Skeletal muscle tissue (tissue), 4 donors: Measurements from ENCODE around the gene CDC23. TPM values are rescaled to one million over a fixed set of nuclear protein-coding genes. Genes with fewer than 3 reads are reported as not detected.
"Not testable (repeated sequence)": the region's sequence is repeated elsewhere in the genome, so short reads cannot be mapped to it uniquely, and the experiment has no call there.

ENCODE experiments used
- H3K27ac ChIP-seq: one replicate; pipeline ENCODE4 v1.7.0; 2013; ENCODE audit warnings: mild to moderate bottlenecking, low read depth, low read length, inconsistent platforms
- H3K27me3 ChIP-seq, 3 donors: one replicate each; pipeline ENCODE4 v1.7.0; 2013; ENCODE audit warnings: low read length in 3 of 3; ENCODE audit not compliant: control insufficient read depth in 3 of 3, insufficient read depth in 3 of 3
- H3K36me3 ChIP-seq, 3 donors: one replicate each; pipeline ENCODE4 v1.7.0; 2013; ENCODE audit warnings: low read length in 3 of 3; ENCODE audit not compliant: control insufficient read depth in 3 of 3, insufficient read depth in 3 of 3
- H3K4me1 ChIP-seq, 3 donors: one replicate each; pipeline ENCODE4 v1.7.0; 2013; ENCODE audit warnings: low read length in 3 of 3, mild to moderate bottlenecking in 3 of 3; ENCODE audit not compliant: control insufficient read depth in 3 of 3, insufficient read depth in 3 of 3
- H3K4me3 ChIP-seq, 3 donors: one replicate each; pipeline ENCODE4 v1.7.0; 2013; ENCODE audit warnings: low read length in 3 of 3
- H3K9ac ChIP-seq, 3 donors: one replicate each; pipeline ENCODE4 v1.7.0; 2013; ENCODE audit warnings: low read length in 3 of 3, mild to moderate bottlenecking in 3 of 3, moderate library complexity in 2 of 3, low read depth in 1 of 3
- H3K9me3 ChIP-seq, 3 donors: one replicate each; pipeline ENCODE4 v1.7.0; 2013; ENCODE audit warnings: low read length in 3 of 3; ENCODE audit not compliant: control insufficient read depth in 3 of 3
- total RNA-seq: library from RNA; depleted of rRNA; stranded (reverse); fragments of >200 nt; gene quantifications from one replicate; pipeline ENCODE4 v1.2.3, GENCODE V29; 2014
- donor health status: Osteomylitis.

Gene CDC23
- total RNA-seq, 1 donor from 2014 or later = 41.8 TPM

DNA sequence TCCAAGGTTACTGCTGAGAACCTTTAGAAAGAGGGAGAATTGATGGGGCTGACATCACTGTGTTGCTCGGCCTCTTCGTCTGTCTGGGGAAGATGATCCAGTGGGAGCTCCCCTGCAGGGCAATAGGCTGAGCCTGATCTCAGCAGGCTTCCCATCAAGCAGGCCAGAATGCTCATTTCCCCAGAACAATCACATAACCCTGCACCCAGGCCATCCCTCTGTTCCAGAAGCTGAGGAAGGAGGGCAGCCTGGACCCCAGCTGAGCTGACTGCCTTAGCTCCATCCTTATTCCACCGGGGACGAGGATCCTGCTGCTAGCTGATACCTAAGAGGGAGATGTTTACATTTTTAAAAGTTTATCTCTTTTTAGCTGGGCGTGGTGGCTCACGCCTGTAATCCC, 11.6 kb upstream of the CDC23 start:
- Histone ChIP-seq H3K27ac (no peak overlapping the region), H3K9ac (no peak overlapping the region), H3K27me3 (no peaks in the 10 kb centered on the region), H3K9me3 (peaks cover 0 to 7% (median 3%) of the 10 kb centered on the region in 3 donors), H3K4me3 (no peak overlapping the region), H3K36me3 (no peaks in the 10 kb centered on the region), H3K4me1 (no peaks in the 10 kb centered on the region)

DNA sequence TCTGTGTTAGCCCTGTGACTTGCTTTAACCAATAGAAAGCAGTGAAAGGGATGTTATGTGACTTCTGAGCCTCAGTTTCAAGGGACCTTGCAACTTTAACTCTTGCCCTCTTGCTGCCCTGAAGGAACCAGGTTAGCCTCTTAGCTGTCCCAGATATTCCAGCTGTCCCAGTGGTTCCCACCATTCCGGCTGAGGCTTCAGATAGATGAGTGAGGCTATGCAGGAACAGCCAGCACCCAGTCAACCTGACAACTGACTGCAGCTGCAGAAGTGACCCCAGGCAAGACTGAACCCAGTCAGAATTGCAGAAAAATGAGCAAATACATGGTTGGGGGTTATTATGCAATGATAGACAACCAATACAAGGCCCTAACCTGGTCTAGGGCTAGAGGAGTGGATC, 10.4 kb upstream of the CDC23 start:
- Histone ChIP-seq H3K9ac (no peak overlapping the region), H3K36me3 (no peaks in the 10 kb centered on the region), H3K27me3 (no peaks in the 10 kb centered on the region), H3K9me3 (peaks cover 0 to 7% (median 3%) of the 10 kb centered on the region in 3 donors), H3K4me3 (no peak overlapping the region), H3K4me1 (no peaks in the 10 kb centered on the region), H3K27ac (no peak overlapping the region)

DNA sequence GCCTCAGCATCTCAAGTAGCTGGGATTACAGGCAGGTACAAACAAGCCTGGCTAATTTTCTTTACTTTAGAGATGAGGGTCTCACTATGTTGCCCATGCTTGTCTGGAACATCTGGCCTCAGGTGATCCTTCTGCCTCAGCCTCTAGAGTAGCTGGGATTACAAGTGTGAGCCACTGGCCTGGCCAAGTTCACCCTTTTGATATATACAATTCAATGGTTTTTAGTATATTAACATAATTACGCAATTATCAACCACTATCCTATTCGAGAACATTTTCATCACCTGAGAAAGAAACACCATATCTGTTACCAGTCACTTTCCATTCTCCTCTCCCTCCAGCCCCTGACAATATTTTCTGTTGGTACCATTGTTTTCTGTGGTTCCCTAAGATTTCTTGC, 3.7 kb upstream of the CDC23 start:
- Histone ChIP-seq H3K36me3 (peaks cover 0 to 3% (median 0%) of the 10 kb centered on the region in 3 donors), H3K27ac (no peak overlapping the region), H3K27me3 (no peaks in the 10 kb centered on the region), H3K9me3 (no peaks in the 10 kb centered on the region), H3K4me3 (no peak overlapping the region), H3K4me1 (peaks cover 2 to 9% (median 9%) of the 10 kb centered on the region in 3 donors), H3K9ac (no peak overlapping the region)

DNA sequence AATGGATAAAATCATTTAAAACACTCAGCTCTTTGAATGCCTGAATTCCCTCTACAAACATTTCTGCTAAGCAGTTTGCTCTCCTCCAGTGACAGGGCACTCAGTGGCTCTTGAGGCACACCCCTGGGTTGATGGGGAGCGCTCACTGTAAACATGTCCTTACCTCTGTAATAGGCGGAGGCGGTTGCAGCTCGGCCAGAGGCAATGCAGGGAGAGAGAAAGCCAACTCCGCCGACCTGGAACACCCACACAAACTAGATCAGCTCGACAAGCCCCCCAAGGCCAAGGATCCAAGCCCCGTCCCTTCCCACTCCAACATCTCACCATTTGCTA, 329 bp downstream of the CDC23 start:
- peaks cover 4 to 5% (median 5%) of the 10 kb centered on the region in 3 donors for H3K36me3 ChIP-seq
- peak overlapping the region; percentile 90 for H3K27ac ChIP-seq
- peak overlapping the region; percentile 95 to 99 (median 97) for H3K4me3 ChIP-seq
- no peaks in the 10 kb centered on the region for H3K9me3 ChIP-seq
- peaks cover 8 to 12% (median 10%) of the 10 kb centered on the region in 3 donors for H3K4me1 ChIP-seq
- peak overlapping the region; percentile 99 for H3K9ac ChIP-seq
- no peaks in the 10 kb centered on the region for H3K27me3 ChIP-seq

DNA sequence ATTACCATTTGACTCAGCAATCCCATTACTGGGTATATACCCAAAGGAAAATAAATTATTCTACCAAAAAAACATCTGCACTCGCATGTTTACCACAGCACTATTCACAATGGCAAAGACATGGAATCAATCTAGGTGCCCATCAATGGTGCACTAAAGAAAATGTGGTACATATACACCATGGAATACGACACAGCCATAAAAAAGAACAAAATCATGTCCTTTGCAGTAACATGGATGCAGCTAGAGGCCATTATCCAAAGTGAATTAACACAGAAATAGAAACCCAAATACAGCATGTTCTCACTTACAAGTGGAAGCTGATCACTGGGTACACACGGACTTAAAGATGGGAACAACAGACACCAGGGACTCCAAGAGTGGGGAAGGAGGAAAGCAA, 2.1 kb downstream of the CDC23 start:
- no peak overlapping the region for H3K4me3 ChIP-seq
- peaks cover 4 to 8% (median 5%) of the 10 kb centered on the region in 3 donors for H3K36me3 ChIP-seq
- H3K4me1 ChIP-seq = peaks cover 8 to 12% (median 10%) of the 10 kb centered on the region in 3 donors
- H3K9ac ChIP-seq = no peak overlapping the region
- no peaks in the 10 kb centered on the region for H3K27me3 ChIP-seq
- H3K27ac ChIP-seq = no peak overlapping the region
- no peaks in the 10 kb centered on the region for H3K9me3 ChIP-seq

DNA sequence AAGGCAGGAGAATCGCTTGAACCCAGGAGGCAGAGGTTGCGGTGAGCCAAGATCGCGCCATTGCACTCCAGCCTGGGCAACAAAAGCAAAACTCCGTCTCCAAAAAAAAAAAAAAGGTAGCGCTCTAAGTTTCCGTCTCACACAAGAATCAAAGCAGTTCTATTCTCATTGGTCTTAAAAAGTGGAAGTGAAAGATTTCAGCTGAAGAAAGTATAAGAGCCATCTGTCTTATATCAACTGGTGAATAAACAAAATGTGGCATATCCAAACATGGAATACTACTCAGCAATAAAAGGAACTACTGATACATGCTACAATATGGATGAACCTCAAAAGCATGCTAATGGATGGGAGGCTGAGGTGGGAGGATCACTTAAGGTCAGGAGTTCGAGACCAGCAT, 19.3 kb downstream of the CDC23 start:
- not testable (repeated sequence) for H3K4me3 ChIP-seq, H3K4me1 ChIP-seq, H3K9ac ChIP-seq, H3K27me3 ChIP-seq, H3K27ac ChIP-seq, H3K9me3 ChIP-seq
- H3K36me3 ChIP-seq = peaks cover 23 to 52% (median 48%) of the 10 kb centered on the region in 3 donors

DNA sequence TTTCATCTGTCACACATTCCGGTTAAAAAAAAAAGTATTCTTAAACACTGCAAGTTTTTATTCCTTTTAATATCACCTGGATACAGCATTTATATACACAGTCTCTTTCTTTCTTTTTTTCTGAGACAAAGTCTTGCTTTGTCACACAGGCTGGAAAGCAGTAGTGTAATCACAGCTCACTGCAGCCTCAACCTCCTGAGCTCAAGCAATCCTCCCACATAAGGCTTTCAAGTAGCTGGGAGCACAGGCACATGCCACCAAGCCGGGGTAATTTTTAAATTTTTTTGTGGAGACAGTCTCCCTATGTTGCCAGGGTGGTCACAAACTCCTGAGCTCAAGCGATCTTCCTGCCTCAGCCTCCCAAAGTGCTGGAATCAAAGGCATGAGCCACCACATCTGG, 20.3 kb downstream of the CDC23 start:
- Histone ChIP-seq H3K9me3 (no peaks in the 10 kb centered on the region), H3K27ac (no peak overlapping the region), H3K9ac (no peak overlapping the region), H3K4me1 (no peaks in the 10 kb centered on the region), H3K27me3 (no peaks in the 10 kb centered on the region), H3K4me3 (no peak overlapping the region), H3K36me3 (peaks cover 27 to 56% (median 52%) of the 10 kb centered on the region in 3 donors)

DNA sequence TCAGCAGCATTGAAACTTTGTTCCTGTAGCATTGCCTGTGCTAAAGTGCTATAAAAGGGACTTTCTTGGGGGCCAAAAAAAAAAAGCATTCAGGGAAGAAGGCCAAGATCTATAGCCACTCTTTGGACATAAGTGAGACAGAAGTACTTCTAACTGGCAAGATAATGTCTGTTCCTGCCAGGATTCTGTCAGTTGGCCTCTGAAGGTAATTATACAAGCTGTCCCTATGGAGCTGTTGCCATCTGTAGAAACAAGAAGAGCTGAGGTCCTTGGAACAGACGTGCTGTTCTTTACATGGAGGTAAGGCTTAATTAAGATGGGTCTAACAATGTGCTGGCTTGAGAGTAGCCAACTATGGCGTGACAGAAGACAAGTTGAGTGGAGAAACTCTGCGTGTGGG, 24.5 kb downstream of the CDC23 start:
- Histone ChIP-seq H3K27me3 (no peaks in the 10 kb centered on the region), H3K9ac (no peak overlapping the region), H3K9me3 (no peaks in the 10 kb centered on the region), H3K27ac (no peak overlapping the region), H3K4me3 (no peak overlapping the region), H3K4me1 (no peaks in the 10 kb centered on the region), H3K36me3 (peaks cover 26 to 63% (median 61%) of the 10 kb centered on the region in 3 donors)

DNA sequence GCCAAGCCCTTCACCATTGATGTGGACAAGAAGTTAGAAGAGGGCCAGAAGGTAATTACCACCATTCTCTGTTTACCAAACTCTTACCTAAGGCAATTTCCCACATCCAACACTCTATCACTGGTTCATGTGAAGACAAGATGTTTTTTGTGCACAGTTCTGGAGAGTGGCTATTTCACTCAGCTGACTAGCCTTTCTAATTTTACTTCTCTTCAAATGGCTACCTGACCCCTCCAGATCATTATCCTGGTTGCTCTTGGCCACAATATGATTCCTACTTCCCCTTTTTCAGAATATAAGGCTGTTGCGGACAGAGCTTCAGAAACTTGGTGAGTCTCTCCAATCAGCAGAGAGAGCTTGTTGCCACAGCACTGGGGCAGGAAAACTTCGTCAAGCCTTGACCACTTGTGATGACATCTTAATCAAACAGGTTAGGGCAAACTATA, 27.1 kb downstream of the CDC23 start:
- Histone ChIP-seq H3K4me3 (no peak overlapping the region), H3K27ac (no peak overlapping the region), H3K4me1 (no peaks in the 10 kb centered on the region), H3K9ac (no peak overlapping the region), H3K36me3 (peaks cover 15 to 47% (median 44%) of the 10 kb centered on the region in 3 donors), H3K27me3 (no peaks in the 10 kb centered on the region), H3K9me3 (no peaks in the 10 kb centered on the region)

DNA sequence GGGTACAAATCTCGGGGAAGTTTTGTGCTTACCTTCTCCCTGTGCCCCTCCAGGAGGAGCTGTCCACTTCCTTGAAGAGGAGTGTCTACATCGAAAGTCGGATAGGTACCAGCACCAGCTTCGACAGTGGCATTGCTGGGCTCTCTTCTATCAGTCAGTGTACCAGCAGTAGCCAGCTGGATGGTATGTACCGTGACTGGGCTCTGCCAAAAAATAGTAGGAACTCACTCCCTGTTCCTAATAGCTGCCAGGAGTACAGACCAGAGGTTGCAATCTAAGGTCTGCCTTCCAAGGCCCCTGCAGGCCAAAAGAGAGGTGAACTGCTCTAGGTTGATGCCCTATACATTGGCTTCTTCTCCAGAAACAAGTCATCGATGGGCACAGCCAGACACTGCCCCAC, 30.3 kb downstream of the CDC23 start:
- Histone ChIP-seq H3K9me3 (no peaks in the 10 kb centered on the region), H3K4me3 (no peak overlapping the region), H3K9ac (no peak overlapping the region), H3K27me3 (no peaks in the 10 kb centered on the region), H3K27ac (no peak overlapping the region), H3K4me1 (peaks cover 7 to 12% (median 9%) of the 10 kb centered on the region in 3 donors), H3K36me3 (peaks cover 4 to 22% (median 21%) of the 10 kb centered on the region in 3 donors)

DNA sequence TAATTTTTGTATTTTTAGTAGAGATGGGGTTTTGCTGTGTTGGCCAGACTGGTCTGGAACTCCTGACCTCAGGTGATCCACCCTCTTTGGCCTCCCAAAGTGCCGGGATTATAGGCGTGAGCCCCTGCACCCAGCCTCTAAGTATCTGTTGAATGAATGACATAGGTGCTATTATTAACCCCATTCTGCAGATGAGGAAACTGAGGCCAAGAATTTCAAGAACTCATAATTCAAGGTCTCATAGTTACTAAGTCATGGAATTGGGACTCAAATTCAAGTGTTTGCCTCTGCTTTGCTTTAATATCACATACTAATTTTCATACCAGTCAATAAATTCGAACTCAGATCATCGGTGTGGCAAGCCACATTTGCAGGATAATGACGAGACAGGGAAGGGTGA, 32.3 kb downstream of the CDC23 start:
- Histone ChIP-seq H3K4me3 (no peak overlapping the region), H3K4me1 (peaks cover 13 to 19% (median 14%) of the 10 kb centered on the region in 3 donors), H3K9me3 (no peaks in the 10 kb centered on the region), H3K36me3 (peaks cover 9 to 16% (median 13%) of the 10 kb centered on the region in 3 donors), H3K27me3 (no peaks in the 10 kb centered on the region), H3K27ac (no peak overlapping the region), H3K9ac (no peak overlapping the region)
